GM19395 (cell line): Measurements from ENCODE around the gene OVCA2.

Experiments used
- ATAC-seq: cut with Tn5 transposase; IDR thresholded peaks from one replicate; pipeline ENCODE4 v1.9.1; 2021; ENCODE audit warnings: mild to moderate bottlenecking, moderate library complexity; ENCODE audit not compliant: unreplicated experiment

The OVCA2 gene

DNA sequence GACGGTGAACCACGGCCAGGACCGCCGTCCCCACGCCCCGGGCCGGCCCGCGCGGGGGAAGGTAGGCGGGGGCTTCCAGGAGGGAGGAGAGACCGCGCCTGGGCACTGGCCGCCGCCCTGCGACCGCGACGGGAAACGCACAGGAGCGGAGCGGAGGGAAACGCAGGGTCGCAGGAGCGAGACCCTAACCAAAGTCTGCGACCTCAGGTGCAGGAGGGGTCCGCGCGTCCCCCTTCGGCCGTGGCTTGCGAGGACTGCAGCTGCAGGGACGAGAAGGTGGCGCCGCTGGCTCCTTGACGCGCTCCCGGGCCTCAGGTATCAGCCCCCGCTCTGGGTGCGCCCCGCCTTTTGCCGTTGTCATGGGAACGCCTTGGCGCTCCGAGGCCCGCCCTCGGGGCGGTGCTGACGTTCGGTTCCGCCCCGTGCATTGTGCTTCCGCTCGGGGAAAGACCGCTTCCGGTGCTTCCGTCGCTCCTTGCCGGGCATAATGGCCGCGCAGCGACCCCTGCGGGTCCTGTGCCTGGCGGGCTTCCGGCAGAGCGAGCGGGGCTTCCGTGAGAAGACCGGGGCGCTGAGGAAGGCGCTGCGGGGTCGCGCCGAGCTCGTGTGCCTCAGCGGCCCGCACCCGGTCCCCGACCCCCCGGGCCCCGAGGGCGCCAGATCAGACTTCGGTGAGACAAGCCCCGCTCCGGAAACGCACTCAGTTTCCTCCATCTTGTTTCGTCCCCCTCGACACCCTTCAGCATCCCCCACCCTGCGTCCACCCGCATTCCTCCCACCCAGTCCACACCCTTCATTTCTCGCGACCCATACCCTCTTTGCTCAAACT lies at the start of gene OVCA2:
OVCA2 (plus strand) TSS at position 462 of the 829 bp plus-strand sequence; CDS start at position 488, 26 bp downstream.
- ATAC-seq: peak; percentile 91

GRCh38 chr17:1992541-1992940 lies 49.3 kb upstream of the OVCA2 start:
- ATAC-seq: no peak

DNA sequence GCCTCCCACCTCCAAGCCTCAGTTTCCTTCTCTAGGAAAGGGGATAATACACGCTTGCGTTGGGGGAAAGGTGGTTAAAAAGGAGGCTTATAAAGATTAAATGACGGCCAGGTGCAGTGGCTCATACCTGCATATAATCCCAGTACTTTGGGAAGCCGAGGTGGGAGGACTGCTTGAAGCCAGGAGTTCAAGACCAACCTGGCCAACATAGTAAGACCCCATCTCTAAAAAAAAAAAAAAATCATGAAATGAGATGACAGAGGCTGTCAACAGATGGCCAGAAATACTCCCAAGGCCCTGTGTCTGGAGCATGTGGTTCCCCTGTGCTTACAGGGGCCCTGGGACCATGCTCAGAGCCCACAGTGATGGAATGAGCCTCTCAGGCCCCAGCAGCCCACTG lies 47.1 kb upstream of the OVCA2 start:
- no peak for ATAC-seq

DNA sequence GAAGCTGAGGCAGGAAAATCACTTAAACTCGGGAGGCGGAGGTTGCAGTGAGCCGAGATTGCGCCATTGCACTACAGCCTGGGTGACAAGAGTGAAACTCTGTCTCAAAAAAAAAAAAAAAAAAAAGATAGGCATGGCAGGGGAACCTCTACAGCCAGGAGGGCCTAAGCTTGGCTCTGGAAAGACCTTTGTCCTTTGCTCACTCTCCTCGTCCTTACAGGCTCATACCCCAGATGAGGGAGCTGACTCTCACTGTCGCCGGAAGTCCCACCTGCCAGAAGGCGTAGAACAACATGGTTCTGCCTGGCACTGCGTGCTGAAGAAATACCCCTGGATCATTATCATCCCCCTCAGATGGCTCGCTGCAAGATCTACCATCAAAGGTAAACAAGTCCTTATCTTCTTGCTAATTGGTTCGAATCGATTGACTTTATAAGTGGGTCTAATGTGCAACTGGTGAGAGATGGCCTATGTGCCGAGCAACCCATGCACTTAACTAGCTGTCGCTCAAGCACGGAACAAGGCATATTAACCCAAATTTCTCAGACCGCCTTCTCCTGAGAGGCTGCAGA lies 46.4 kb upstream of the OVCA2 start:
- no peak for ATAC-seq

DNA sequence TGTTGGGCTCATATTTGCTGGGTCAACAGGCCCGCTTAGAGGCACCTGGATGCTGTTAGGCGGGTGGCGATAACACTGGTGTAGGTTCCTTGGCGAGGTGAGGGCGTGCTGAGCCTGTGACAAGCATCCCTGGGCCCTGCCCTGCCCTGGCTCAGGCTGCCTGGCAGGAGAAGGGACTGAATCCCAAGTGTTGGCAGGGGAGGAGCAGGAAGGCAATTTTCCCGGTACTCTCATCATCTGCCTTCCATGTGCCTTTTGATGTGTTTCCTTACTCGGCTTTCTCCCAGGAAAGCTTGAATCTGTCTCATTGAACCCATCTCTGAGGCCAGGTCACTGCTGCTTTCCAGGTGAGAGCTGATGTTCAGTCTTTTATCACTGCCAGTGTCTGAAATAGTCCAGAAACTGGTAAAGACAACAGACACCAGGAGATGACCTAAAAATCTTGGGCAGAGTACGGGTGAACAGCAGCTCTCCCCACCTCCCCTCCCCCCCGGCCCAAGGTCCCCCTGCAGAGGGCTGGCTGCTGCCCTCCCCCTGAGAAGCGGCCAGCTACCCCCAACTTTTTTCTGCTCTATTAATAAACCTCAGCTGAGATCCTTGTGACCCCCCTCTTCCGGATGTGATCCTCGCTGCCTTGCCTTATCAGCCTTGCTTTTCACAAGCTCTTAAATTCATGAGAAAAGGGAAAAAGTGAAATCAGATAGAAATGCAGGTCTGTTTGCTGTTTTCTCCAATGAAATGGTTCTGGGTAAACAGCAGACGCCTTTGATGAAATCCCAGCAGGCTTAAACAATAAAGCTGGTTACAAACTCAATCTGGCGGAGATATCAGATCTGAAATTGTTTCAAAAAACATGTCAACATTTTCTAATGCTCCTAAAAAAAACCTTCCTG lies 45.7 kb upstream of the OVCA2 start:
- no peak for ATAC-seq

- ATAC-seq: no peak
Observed at GRCh38 chr17:1996800-1997288, 45.0 kb upstream of the OVCA2 start.

GRCh38 chr17:1997289-1997926 lies 44.4 kb upstream of the OVCA2 start:
- ATAC-seq: no peak

DNA sequence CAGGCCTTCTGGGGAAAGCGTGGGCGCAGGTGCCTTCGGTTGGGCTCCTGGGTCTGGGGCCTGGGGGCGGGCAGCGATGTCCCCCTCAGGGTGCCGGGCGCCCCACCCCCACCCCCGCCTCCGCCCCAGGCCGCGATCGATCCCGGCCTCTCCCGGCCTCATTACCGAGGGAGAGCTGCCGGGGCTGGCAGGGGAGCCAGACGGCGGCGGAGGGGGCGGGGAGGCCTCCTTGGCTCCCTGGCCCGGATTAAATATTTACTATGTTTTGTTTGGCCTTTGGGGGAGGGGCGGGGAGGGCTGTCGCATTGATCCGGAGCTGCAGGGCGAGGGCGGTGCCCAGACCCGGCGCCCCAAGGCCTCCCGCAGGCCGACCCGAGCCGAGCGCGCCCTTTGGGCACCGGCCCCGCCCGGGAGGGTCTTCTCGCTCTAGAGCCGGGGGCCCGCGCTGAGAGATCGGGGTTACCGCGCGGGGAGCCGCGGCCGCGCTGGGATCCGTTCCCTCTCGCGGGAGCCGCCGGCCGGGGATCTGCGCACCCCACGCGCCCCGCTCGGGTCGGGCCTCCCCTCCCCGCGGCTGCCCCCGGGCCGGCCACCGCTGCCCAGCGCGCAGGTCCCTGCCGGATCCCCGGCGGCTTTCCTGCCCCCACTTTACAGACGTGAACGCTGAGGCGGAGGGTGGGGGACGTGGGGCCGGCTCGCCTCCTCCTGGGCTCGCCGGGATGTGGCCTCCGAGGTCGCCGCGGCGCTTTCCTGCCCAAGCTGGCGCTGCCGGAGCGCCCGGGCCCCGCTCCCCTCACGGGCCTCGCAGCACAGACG lies 43.7 kb upstream of the OVCA2 start:
- no peak for ATAC-seq

- no peak for ATAC-seq
Observed at GRCh38 chr17:1999557-2000251, 42.1 kb upstream of the OVCA2 start.

DNA sequence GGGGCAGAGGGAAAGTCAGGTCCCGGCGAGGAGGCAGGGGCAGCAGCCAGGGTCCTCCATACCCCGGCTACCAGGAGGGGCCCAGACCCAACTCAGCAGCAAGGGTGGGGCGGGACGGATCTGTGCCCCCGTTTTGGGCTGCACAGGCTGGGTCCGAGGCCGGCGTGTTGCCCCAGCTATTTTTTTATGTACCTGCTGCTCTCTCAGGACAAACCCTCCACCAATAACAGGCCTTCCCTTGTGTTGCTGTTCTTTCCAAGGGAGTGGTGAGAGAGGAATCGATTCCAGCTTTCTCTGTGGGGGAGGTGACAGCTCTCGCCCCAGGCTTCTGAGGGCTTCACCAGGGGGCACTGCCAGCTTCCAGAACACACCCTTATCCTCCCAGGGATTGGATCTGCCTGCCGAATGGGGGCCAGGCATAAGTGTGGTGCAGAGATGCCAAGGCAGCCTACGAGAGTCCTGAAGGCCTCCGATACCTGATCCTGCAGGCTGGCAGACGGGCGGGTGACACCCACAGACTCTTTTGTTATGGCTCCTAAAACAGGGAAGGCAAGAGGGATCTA lies 39.0 kb upstream of the OVCA2 start:
- no peak for ATAC-seq

DNA sequence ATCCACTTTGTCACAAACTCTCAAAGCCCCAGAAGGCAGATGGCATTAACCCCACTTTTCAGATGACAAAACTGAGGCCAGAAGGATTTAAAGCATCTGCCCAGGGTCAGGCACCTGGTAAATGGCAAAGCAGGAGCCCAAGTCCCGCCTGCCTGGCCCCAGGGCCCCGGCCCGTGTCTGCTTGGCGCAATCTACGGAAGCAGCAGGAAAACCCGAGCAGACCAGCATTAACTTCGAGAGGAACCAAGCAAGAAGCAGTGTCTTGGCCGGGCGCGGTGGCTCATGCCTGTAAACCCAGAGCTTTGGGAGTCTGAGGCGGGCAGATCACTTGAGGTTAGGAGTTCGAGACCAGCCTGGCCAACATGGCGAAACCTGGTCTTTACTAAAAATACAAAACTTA lies 38.3 kb upstream of the OVCA2 start:
- ATAC-seq: no peak

GRCh38 chr17:2004435-2004952 lies 37.3 kb upstream of the OVCA2 start:
- no peak for ATAC-seq

- no peak for ATAC-seq
Observed at GRCh38 chr17:2008332-2009126, 33.3 kb upstream of the OVCA2 start.

DNA sequence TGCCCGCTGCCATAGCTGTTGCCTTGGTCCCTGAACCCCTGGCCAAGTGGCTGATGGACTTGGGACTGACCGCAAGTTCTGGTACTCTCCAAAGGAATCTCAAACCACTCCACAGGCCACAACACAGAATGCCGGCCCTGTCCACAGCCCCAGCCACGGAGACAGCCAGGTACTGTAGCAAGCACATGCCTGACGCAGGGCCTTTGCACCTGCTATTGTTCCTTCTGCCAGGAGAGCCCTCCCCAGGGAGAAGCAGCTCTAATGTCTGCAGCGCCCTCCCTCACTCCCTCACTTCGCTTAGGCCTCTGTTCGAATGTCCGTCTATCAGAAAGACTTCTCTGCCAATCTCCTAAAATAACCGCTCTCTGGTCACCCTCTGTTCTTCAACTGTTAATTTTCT lies 32.1 kb upstream of the OVCA2 start:
- no peak for ATAC-seq

DNA sequence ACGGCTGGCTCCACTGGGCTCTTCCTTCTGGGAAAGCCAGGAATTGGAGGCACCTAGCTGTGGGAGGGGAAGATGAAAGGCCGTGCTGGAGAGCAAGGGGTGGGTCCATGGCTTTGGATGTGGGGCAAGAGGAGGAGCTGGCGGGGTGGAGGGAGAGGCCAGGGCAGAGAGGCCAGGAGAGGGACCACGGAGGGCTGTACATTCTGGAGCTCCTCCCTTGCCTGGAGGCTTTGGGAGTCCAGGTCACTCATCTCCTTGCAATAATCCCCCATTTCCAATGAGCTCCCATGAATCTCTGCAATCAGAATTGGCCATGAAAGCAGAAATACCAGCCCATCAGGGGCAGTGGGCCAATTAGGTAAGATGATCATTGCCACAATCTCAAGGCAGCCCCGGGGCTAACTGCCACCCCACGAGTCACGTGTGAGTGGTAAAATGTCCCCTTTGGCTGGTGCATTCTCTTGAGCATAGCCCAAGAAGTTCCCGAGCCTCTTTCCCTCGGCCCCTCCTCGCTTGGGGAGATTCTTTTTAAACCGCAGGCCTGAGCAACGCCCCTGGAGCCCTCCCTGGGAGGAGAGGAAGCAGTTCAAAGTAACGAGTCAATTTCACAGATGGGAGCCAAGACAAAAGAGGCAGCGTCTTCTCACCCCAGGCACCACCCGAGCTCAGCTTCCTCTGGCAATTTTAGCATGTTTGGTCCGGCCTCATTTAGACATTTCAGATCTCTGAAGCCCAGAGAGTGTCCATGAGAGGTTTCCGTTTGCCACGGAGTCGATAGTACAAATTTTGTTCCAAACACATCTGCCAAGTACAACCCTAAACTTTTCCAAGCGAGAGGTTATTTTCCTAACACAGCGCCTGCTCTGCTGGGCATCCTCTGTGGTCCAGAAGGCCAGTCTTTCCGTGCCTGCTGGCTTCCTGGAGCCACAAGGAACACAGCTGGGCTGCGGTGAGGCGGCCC lies 30.1 kb upstream of the OVCA2 start:
- ATAC-seq: no peak

DNA sequence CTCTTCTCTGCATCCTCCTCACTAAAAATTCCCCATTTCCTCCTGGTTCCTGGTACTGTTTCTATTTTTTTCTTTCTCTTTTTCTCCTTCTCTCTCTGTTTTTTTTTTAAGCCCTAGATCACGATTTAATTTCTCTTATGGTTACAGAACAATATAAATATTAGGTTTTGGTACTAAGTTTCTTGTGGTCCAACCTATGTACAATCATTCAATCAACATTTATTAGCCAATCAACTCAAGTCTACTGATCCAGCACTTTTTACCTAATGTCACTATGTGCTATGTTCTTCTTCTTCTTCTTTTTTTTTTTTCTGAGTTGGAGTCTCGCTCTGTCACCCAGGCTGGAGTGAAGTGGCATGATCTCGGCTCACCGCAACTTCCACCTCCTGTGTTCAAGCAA lies 29.3 kb upstream of the OVCA2 start:
- no peak for ATAC-seq
